ENCODE measurements around the gene GPRC5C. TPM values are rescaled to one million over a fixed set of nuclear protein-coding genes. Genes with fewer than 3 reads are reported as not detected.

Gene GPRC5C
- 100 to 1,000 TPM in 2 of 4 donors, 10 to 100 TPM in 2; 61.1 to 173 (median 107) TPM for total RNA-seq

DNA sequence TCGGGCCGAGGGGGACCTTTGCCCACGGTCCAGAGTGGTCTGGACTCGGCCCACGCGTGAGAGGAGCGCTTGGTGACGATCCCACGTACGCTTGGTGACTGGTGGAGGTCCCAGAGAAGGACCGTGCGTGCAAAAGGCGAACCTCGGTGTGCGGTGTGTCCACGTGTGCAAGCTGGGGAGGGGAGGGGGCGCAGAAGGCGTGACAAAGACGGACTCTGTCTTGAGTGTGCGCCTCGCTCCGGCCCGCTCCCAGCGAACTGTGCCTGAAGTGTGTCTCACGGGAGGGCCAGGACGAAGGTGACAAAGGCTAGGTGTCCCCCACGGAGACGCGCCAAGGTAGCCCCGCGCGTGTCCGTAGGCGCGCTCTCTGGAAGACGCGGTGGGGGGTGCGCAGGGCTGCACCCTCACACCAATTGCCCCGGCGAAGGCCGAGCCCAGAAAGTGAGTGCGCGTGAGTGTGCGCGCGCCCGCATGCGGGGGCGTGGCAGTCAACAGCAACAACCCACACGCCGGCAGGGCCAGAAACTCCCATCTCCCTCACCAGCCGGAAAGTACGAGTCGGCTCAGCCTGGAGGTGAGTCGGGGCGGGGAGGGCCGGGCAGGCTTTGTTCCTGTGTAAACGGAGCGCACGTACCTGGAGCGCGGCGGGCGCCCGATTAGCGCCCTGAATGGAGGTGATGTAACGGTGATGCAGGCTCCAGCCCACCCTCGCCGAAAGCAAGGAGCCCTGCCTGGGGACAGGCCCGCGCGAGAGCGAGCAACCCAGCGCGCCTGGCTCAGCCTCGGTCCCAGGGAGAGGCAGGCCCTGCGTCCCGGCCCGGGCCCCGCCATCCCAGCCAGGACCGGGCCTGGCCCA lies at the start of gene GPRC5C:
TSS of gene GPRC5C (plus strand) at position 521 of the 856 bp plus-strand sequence. CDS start 7,689 bp downstream, outside the sequence.
- H3K27ac ChIP-seq: peak within 1 kb of the TSS; percentile 60 to 99 (median 96)
- no peaks in the 10 kb centered on the region for H3K36me3 ChIP-seq
- TF ChIP-seq POLR2A (IDR thresholded peaks at IDR 0.05) (peak; percentile 85 to 93), CTCF (IDR thresholded peaks at IDR 0.05) (peak in 2 of 6 experiments; percentile 12 to 15)
- H3K4me3 ChIP-seq: peak within 1 kb of the TSS; percentile 43 to 91 (median 68)
- peaks cover 9 to 52% (median 18%) of the 10 kb centered on the region in 4 donors for H3K4me1 ChIP-seq
- H3K27me3 ChIP-seq: no peaks in the 10 kb centered on the region
- peak; percentile 42 to 95 (median 92) for DNase-seq
- H3K9me3 ChIP-seq: no peaks in the 10 kb centered on the region

- H3K4me3 ChIP-seq: no peak overlapping the region
- no peak overlapping the region for H3K27ac ChIP-seq
- no peak for DNase-seq
- H3K27me3 ChIP-seq: no peaks in the 10 kb centered on the region
- no peaks in the 10 kb centered on the region for H3K36me3 ChIP-seq
- H3K9me3 ChIP-seq: no peaks in the 10 kb centered on the region
- TF ChIP-seq POLR2A (IDR thresholded peaks at IDR 0.05) (no peak), CTCF (IDR thresholded peaks at IDR 0.05) (no peak)
- H3K4me1 ChIP-seq: peaks cover 0 to 33% (median 9%) of the 10 kb centered on the region in 4 donors
These were observed 48.7 kb upstream of the GPRC5C start for GRCh38 chr17:74383141-74383540.

- Histone ChIP-seq H3K36me3 (no peaks in the 10 kb centered on the region), H3K27ac (no peak overlapping the region), H3K27me3 (no peaks in the 10 kb centered on the region), H3K9me3 (no peaks in the 10 kb centered on the region), H3K4me1 (peaks cover 0 to 21% (median 2%) of the 10 kb centered on the region in 4 donors), H3K4me3 (no peak overlapping the region)
- DNase-seq: no peak
- no peak for TF ChIP-seq CTCF (IDR thresholded peaks at IDR 0.05)
- TF ChIP-seq POLR2A (IDR thresholded peaks at IDR 0.05): no peak
These were observed 46.7 kb upstream of the GPRC5C start for GRCh38 chr17:74385201-74385600.

DNA sequence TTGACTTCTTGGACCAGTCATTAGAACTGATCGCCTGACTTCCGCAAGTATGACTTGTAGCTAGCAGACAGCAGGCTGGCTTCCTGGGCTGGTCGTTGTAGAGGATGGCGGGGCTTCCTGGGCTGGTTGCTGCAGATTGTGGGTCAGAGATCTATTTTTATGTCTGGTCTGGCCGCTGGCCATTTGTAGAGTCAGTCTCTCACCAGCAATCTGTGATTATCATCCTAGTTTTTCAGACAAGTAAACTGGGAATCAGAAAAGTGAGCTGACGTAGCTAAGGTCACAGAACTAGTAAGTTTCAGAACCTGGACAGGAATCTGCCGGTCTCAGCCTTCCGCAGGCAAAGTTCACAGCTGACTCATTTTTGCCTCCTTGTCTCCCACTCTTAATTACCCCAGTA lies 45.5 kb upstream of the GPRC5C start:
- Histone ChIP-seq H3K27me3 (no peaks in the 10 kb centered on the region), H3K9me3 (no peaks in the 10 kb centered on the region), H3K27ac (peak overlapping the region in 2 of 4 donors; percentile 71 to 93), H3K36me3 (no peaks in the 10 kb centered on the region), H3K4me3 (no peak overlapping the region), H3K4me1 (peaks cover 0 to 10% (median 2%) of the 10 kb centered on the region in 4 donors)
- no peak for TF ChIP-seq POLR2A (IDR thresholded peaks at IDR 0.05)
- no peak for TF ChIP-seq CTCF (IDR thresholded peaks at IDR 0.05)
- peak in 2 of 3 donors; percentile 67 to 75 for DNase-seq

DNA sequence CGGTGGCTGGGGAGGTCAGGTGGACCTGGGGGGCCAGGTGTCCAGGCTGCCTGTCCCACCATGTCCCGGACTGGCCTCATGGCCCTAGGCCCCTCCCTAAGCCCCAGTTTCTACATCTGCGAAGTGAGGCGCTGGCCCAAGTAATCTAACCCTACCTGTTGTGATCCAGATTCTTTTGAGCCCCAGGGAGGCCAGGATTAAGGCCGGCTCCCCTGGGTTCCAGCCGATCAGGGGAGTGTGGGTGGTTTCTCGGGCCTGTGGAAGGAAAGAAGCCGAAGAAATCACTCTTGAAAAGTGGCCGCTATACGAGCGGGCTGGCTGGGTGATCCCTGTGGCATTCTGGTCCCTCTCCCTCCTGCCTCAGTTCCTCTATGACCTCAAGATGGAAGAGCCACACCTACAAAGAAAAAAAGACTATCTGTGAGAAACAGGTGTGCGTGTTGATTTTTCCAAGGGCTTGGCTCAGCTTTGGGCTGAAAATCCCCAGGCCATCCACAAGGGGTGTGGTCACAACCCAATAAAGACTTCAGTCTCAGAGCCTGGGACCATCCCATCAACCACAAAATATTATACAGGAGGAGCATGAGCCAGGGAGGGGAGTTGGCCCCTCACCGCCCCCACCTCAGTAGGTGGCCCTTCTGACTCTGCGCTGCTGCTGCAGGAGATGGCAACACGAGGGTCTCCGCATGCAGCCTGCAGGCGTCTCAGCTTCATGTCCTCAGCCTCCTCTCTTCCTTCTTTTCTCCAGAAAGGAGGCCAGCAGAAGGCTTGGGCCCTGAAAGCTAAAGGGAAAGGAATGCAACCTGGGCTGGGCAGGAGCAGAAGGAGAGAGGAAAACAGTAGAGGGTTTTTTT lies 44.3 kb upstream of the GPRC5C start:
- no peaks in the 10 kb centered on the region for H3K36me3 ChIP-seq
- H3K27me3 ChIP-seq: no peaks in the 10 kb centered on the region
- H3K27ac ChIP-seq: peak overlapping the region in 1 of 4 donors; percentile 93
- DNase-seq: no peak
- no peak overlapping the region for H3K4me3 ChIP-seq
- H3K4me1 ChIP-seq: peaks cover 0 to 10% (median 2%) of the 10 kb centered on the region in 4 donors
- no peaks in the 10 kb centered on the region for H3K9me3 ChIP-seq
- TF ChIP-seq POLR2A (IDR thresholded peaks at IDR 0.05): no peak
- TF ChIP-seq CTCF (IDR thresholded peaks at IDR 0.05): no peak
